Spleen (tissue), 11 donors: ENCODE results near the gene SAT2. TPM values are rescaled to one million over a fixed set of nuclear protein-coding genes. Genes with fewer than 3 reads are reported as not detected.
A peak's percentile ranks its signal among the peaks of the same experiment; 100 is the strongest.

Experiments
- DNase-seq: peaks from one replicate; pipeline ENCODE4 v3.0.0-alpha.2; 2020
- H3K27ac ChIP-seq, 8 donors: fragments of 200-600 bp; sonication (generic) in 7 of 8; 1 replicate in 4 of 8; 2 replicates in 4 of 8; pipeline versions ENCODE4 v1.5.0 to v1.8.0; 2016 to 2021; ENCODE audit warnings: inconsistent platforms in 4 of 8, mild to moderate bottlenecking in 4 of 8, moderate library complexity in 1 of 8
- H3K27me3 ChIP-seq, 7 donors: fragments of 200-600 bp; sonication (generic) in 6 of 7; replicated peaks in 1 of 7; 1 replicate in 4 of 7; 2 replicates in 3 of 7; pipeline versions ENCODE4 v1.5.0 to v1.8.0; 2016 to 2021; ENCODE audit warnings: inconsistent platforms in 3 of 7, mild to moderate bottlenecking in 1 of 7
- H3K36me3 ChIP-seq, 6 donors: fragments of 200-600 bp; sonication (generic) in 5 of 6; 1 replicate in 4 of 6; 2 replicates in 2 of 6; pipeline versions ENCODE4 v1.5.0 to v1.8.0; 2016 to 2021; ENCODE audit warnings: inconsistent platforms in 2 of 6
- H3K4me1 ChIP-seq, 6 donors: fragments of 200-600 bp; sonication (generic) in 5 of 6; 1 replicate in 3 of 6; 2 replicates in 3 of 6; pipeline versions ENCODE4 v1.5.0 to v1.8.0; 2016 to 2021; ENCODE audit warnings: inconsistent platforms in 3 of 6
- H3K4me3 ChIP-seq, 8 donors: fragments of 200-600 bp; sonication (generic) in 7 of 8; 1 replicate in 4 of 8; 2 replicates in 4 of 8; pipeline versions ENCODE4 v1.5.0 to v1.8.0; 2016 to 2021; ENCODE audit warnings: inconsistent platforms in 4 of 8, mild to moderate bottlenecking in 4 of 8, moderate library complexity in 2 of 8
- H3K9me3 ChIP-seq, 8 donors: fragments of 200-600 bp; sonication (generic) in 7 of 8; 1 replicate in 4 of 8; 2 replicates in 4 of 8; pipeline versions ENCODE4 v1.5.0 to v1.8.0; 2016 to 2021; ENCODE audit warnings: inconsistent platforms in 4 of 8
- CTCF ChIP-seq, 11 experiments: fragments of 200-600 bp in 7 of 11; fragments of 450-650 bp in 4 of 11; sonication (generic) in 4 of 11; IDR thresholded peaks in 8 of 11; conservative IDR thresholded peaks in 3 of 11; 1 replicate in 7 of 11; 2 replicates in 4 of 11; pipeline versions ENCODE4 v1.4.0 to v1.8.0; 2016 to 2021; ENCODE audit warnings: antibody characterized with exemption in 11 of 11, inconsistent platforms in 4 of 11, mild to moderate bottlenecking in 1 of 11
- POLR2A ChIP-seq, 3 donors: fragments of 450-650 bp; IDR thresholded peaks; one replicate each; pipeline ENCODE4 v1.5.1; 2017; ENCODE audit warnings: antibody characterized with exemption in 3 of 3, mild to moderate bottlenecking in 1 of 3
- POLR2AphosphoS5 ChIP-seq, 3 donors: sonication (generic); formaldehyde crosslinking; IDR thresholded peaks; one replicate each; pipeline ENCODE4 v1.5.1; 2017; ENCODE audit warnings: antibody characterized with exemption in 3 of 3
- WGBS, 5 donors: extraction: QIAGEN DNeasy Blood & Tissue Kit in 3 of 5; methylation state at CpG; one replicate each; pipeline versions ENCODE4 v1.1.5 to v1.1.7; 2013 to 2018; 5-methylcytosine and 5-hydroxymethylcytosine counted together
- intact Hi-C: fragments of 100-400 bp; cut with DNase I; formaldehyde crosslinking; loops from one replicate; pipeline ENCODE4 v1.15.0; 2023; ENCODE audit warnings: low total_unique reads
- polyA plus RNA-seq, 3 donors: library from polyadenylated mRNA; stranded (reverse); fragments of 200-250 nt; gene quantifications; one replicate each; pipeline ENCODE4 v1.2.1, GENCODE V29; 2013
- total RNA-seq, 7 donors: library from RNA; depleted of rRNA in 3 of 7; stranded (reverse); fragments of >200 nt in 3 of 7; fragmentation: NEBNext Ultra II Directional in 4 of 7; extraction: Animal tissue kit (Norgen Biotek cat#: 25700) in 4 of 7; gene quantifications; one replicate each; pipeline versions ENCODE4 v1.1.0 to v1.2.1, GENCODE V29; 2016 to 2021
- donor health status: healthy with polysubstance abuse.
- donor health status: DM: no; HTN: no; CAD: no; lungs with moderate emphysema.
- donor health status: DM: no; HTN: no; CAD: no.
- donor health status: Bipolar disorder and iron deficiency.
- donor health status: healthy.
- donor health status: DM: no; HTN: no; CAD: no.
- donor health status: DM: yes; HTN: yes; CAD: no.

The SAT2 gene
- total and polyA plus RNA-seq, 10 donors = 65.1 to 229 (median 90.3) TPM

GRCh38 chr17:7615265-7615747 lies 12.3 kb downstream of the SAT2 start:
- TF ChIP-seq POLR2A (IDR thresholded peaks at IDR 0.05) = no peak
- no peak for TF ChIP-seq POLR2AphosphoS5 (IDR thresholded peaks at IDR 0.05)
- TF ChIP-seq CTCF (IDR thresholded peaks at IDR 0.05 in 8 of 11, conservative IDR thresholded peaks at IDR 0.05 in 3 of 11) = peak in 1 of 11 experiments; percentile 61

DNA sequence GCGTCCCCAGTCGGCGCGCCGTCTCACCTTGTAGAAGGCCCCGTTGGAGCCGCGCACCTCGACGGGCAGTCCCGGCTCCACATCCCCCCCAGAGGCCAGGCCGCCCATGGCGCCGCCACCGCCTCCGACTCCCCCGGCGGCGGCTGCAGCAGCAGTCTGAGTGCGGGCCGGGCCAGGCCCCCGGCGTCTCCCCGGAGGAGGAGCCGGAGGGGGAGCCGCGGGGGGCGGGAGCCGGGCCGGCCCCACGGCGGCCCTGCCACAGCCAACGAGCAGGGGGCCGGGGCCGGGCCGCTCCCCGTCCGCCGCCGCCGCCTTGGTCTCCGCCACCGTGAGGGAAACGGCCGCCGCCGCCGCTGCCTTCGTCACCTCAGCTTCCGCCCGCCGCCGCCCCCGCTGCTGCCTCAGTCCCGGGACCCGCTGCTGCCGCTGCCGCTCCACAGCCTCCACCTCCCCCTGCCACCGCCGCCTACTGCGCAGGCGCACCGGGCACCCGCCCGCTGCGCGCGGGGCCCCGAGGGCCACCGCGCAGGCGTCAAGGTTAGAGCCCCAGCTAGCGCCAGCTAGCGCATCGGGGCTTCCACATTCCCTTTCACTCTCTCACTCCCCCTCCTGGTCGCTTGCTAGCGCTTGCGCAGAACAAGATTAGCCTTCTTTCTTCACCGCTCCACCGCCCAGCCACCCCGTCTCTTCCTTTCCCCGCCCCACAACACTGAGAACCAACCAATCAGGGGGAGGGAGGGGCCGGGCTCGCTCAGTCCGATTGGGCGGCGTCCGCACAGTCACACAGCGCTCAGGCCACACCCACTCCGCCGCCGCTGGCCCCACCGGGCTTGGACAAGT lies 13.0 kb downstream of the SAT2 start, which contains the start of gene FXR2:
Gene FXR2, minus strand, starts transcription at position 473 of the 840 bp plus-strand sequence. Its CDS starts 365 bp downstream, at position 108.
- Histone ChIP-seq H3K27ac (peak within 1 kb of the TSS; percentile 87 to 99 (median 92)), H3K27me3 (no peaks in the 10 kb centered on the region), H3K4me3 (peak within 1 kb of the TSS; percentile 70 to 95 (median 75)), H3K4me1 (peaks cover 21 to 53% (median 37%) of the 10 kb centered on the region in 6 donors), H3K9me3 (no peaks in the 10 kb centered on the region), H3K36me3 (peaks cover 0 to 19% (median 3%) of the 10 kb centered on the region in 6 donors)
- 0 to 1% (median 1%) methylated on average over 48 to 93 of the region's 93 CpGs for WGBS, 5 donors
- DNase-seq = peak; percentile 99
- TF ChIP-seq CTCF (IDR thresholded peaks at IDR 0.05 in 8 of 11, conservative IDR thresholded peaks at IDR 0.05 in 3 of 11) (peak; percentile 49 to 90 (median 79)), POLR2A (IDR thresholded peaks at IDR 0.05) (peak in 2 of 3 donors; percentile 24 to 82), POLR2AphosphoS5 (IDR thresholded peaks at IDR 0.05) (peak; percentile 90 to 93 (median 91))
- intact Hi-C loops = no loop called here

More at GRCh38 chr17:7615265-7615747, 12.3 kb downstream of the SAT2 start:
- intact Hi-C loops = no loop called here
- no peak for DNase-seq
- WGBS, 5 donors = 5 to 10% (median 8%) methylated on average over 28 of the region's 28 CpGs
- H3K27ac ChIP-seq = peak overlapping the region; percentile 87 to 99 (median 92)
- H3K4me3 ChIP-seq = peak overlapping the region; percentile 44 to 95 (median 74)
- H3K36me3 ChIP-seq = peaks cover 0 to 16% (median 3%) of the 10 kb centered on the region in 6 donors
- peaks cover 21 to 48% (median 36%) of the 10 kb centered on the region in 6 donors for H3K4me1 ChIP-seq
- no peaks in the 10 kb centered on the region for H3K9me3 ChIP-seq
- H3K27me3 ChIP-seq = no peaks in the 10 kb centered on the region

GRCh38 chr17:7613769-7614424 lies 13.7 kb downstream of the SAT2 start:
- no peaks in the 10 kb centered on the region for H3K9me3 ChIP-seq
- no peaks in the 10 kb centered on the region for H3K27me3 ChIP-seq
- peaks cover 21 to 60% (median 37%) of the 10 kb centered on the region in 6 donors for H3K4me1 ChIP-seq
- peak overlapping the region; percentile 87 to 99 (median 92) for H3K27ac ChIP-seq
- TF ChIP-seq CTCF (IDR thresholded peaks at IDR 0.05 in 8 of 11, conservative IDR thresholded peaks at IDR 0.05 in 3 of 11) (no peak), POLR2A (IDR thresholded peaks at IDR 0.05) (no peak), POLR2AphosphoS5 (IDR thresholded peaks at IDR 0.05) (no peak)
- intact Hi-C loops = no loop called here
- peaks cover 0 to 24% (median 3%) of the 10 kb centered on the region in 6 donors for H3K36me3 ChIP-seq
- WGBS, 5 donors = 11 to 20% (median 12%) methylated on average over 16 to 20 of the region's 20 CpGs
- DNase-seq = no peak
- H3K4me3 ChIP-seq = peak overlapping the region; percentile 70 to 95 (median 75)
